ENCODE data around the gene TFF1.

Gene TFF1

DNA sequence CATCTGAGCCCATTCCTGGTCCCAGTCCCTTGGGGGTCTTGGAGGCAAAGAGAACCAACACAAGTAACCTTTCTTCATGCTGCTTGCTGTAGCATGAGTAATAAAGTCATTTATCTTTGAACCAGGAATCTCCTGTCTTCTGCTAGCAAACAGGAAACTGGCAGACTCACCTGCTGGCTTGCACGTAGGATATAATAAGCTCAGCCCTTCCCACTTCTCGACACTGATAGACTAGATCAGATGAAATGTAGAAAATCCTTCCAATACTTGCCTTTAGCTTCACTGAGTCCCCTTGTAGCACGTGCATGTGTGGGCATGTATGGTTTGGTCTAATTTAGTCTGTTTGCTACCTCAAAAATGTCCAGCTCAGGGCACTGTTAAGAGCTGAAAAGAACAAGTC is 9.0 kb downstream of the TFF1 start:
- Histone ChIP-seq H3K27me3 (ENCODE audit: insufficient read depth, low read depth) (peaks cover 28% of the 10 kb centered on the region; the same call in 1 of the 2 replicates), H3K9ac (no peak overlapping the region), H3K36me3 (ENCODE audit: insufficient read depth) (no peaks in the 10 kb centered on the region), H3K4me3 (IDR thresholded peaks at IDR 0.05; ENCODE audit: insufficient read depth, low read depth, low read length) (no peak overlapping the region), H2AFZ (ENCODE audit: low read depth) (no peak overlapping the region), H4K20me1 (ENCODE audit: insufficient read depth) (no peaks in the 10 kb centered on the region), H3K4me2 (no peak overlapping the region), H3K27ac (no peak overlapping the region), H3K4me1 (ENCODE audit: low read depth, poor library complexity, severe bottlenecking) (no peaks in the 10 kb centered on the region), H3K79me2 (ENCODE audit: insufficient read depth, low read depth) (no peaks in the 10 kb centered on the region)
- TF ChIP-seq, protein P1, sequence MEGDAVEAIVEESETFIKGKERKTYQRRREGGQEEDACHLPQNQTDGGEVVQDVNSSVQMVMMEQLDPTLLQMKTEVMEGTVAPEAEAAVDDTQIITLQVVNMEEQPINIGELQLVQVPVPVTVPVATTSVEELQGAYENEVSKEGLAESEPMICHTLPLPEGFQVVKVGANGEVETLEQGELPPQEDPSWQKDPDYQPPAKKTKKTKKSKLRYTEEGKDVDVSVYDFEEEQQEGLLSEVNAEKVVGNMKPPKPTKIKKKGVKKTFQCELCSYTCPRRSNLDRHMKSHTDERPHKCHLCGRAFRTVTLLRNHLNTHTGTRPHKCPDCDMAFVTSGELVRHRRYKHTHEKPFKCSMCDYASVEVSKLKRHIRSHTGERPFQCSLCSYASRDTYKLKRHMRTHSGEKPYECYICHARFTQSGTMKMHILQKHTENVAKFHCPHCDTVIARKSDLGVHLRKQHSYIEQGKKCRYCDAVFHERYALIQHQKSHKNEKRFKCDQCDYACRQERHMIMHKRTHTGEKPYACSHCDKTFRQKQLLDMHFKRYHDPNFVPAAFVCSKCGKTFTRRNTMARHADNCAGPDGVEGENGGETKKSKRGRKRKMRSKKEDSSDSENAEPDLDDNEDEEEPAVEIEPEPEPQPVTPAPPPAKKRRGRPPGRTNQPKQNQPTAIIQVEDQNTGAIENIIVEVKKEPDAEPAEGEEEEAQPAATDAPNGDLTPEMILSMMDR (conservative IDR thresholded peaks at IDR 0.05; ENCODE audit: low read depth, low read length) = no peak

DNA sequence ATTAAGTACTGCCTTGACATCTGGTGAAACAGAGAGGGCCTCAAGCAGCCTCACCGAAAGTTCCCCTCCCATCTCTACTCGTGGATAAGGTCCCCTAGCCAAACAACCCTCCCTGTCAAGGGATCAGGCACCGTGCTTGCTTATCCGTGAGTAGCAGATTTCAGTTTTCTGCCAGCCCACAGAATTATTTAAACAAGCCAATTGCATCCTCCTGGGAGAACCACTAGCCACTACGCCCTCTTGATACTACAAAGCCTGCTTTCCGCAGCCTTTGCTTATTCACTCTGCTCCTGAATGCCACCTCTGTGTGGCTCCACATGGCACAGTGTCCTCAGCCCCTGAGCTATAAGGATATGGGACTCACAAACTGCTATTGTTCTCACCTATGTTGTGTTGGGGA is 9.7 kb downstream of the TFF1 start:
- no peak overlapping the region for H3K4me2 ChIP-seq
- H4K20me1 ChIP-seq (ENCODE audit: insufficient read depth) = no peaks in the 10 kb centered on the region
- H3K4me3 ChIP-seq (IDR thresholded peaks at IDR 0.05; ENCODE audit: insufficient read depth, low read depth, low read length) = no peak overlapping the region
- H3K79me2 ChIP-seq (ENCODE audit: insufficient read depth, low read depth) = no peaks in the 10 kb centered on the region
- TF ChIP-seq, protein P1 (conservative IDR thresholded peaks at IDR 0.05; ENCODE audit: low read depth, low read length) = no peak
- no peaks in the 10 kb centered on the region for H3K36me3 ChIP-seq (ENCODE audit: insufficient read depth)
- no peaks in the 10 kb centered on the region for H3K4me1 ChIP-seq (ENCODE audit: low read depth, poor library complexity, severe bottlenecking)
- peaks cover 24% of the 10 kb centered on the region; the same call in 1 of the 2 replicates for H3K27me3 ChIP-seq (ENCODE audit: insufficient read depth, low read depth)
- H3K9ac ChIP-seq = no peak overlapping the region
- H2AFZ ChIP-seq (ENCODE audit: low read depth) = no peak overlapping the region
- no peak overlapping the region for H3K27ac ChIP-seq

DNA sequence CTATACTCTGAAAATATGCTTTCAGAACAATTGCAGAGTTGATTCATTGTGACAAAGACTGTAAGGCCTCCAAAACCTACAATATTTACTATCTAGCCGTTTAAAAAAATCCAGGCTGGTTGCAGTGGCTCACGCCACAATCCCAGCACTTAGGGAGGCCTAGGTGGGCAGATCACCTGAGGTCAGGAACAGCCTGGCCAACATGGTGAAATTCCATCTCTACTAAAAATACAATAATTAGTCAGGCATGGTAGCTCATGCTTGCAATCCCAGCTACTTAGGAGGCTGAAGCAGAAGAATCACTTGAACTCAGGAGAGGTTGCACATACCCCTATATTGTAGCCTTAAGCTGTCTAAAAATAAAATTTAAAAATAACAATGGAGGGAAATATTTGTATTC is 10.3 kb downstream of the TFF1 start:
- Histone ChIP-seq H3K4me3 (IDR thresholded peaks at IDR 0.05; ENCODE audit: insufficient read depth, low read depth, low read length) (no peak overlapping the region), H3K4me1 (ENCODE audit: low read depth, poor library complexity, severe bottlenecking) (no peaks in the 10 kb centered on the region), H3K79me2 (ENCODE audit: insufficient read depth, low read depth) (no peaks in the 10 kb centered on the region), H4K20me1 (ENCODE audit: insufficient read depth) (no peaks in the 10 kb centered on the region), H2AFZ (ENCODE audit: low read depth) (no peak overlapping the region), H3K27ac (no peak overlapping the region), H3K9ac (no peak overlapping the region), H3K4me2 (no peak overlapping the region), H3K36me3 (ENCODE audit: insufficient read depth) (no peaks in the 10 kb centered on the region), H3K27me3 (ENCODE audit: insufficient read depth, low read depth) (peaks cover 30% of the 10 kb centered on the region; the same call in 1 of the 2 replicates)
- TF ChIP-seq, protein P1 (conservative IDR thresholded peaks at IDR 0.05; ENCODE audit: low read depth, low read length) = no peak

DNA sequence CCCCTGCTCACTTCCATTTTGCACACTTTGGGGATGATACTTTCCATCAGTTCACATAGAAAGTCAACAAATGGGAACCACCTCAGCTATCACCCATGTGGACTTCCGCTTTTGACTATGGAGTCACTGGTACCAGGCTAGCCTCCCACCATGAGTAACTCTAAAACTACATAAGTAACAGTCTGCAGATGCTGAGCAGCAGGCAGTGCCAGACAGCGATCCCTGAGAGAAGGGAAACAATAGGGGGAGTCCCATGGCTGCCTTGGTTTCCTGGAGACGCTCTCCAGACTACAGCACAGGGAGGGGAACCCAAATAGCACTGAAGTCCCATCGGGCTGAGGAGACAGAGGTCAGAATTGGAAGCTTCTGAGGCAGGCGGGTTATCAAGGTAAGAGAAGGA is 12.7 kb downstream of the TFF1 start:
- no peak overlapping the region for H2AFZ ChIP-seq (ENCODE audit: low read depth)
- H3K27ac ChIP-seq = no peak overlapping the region
- no peak overlapping the region for H3K4me3 ChIP-seq (IDR thresholded peaks at IDR 0.05; ENCODE audit: insufficient read depth, low read depth, low read length)
- H3K79me2 ChIP-seq (ENCODE audit: insufficient read depth, low read depth) = no peaks in the 10 kb centered on the region
- peaks cover 37% of the 10 kb centered on the region for H3K27me3 ChIP-seq (ENCODE audit: insufficient read depth, low read depth)
- TF ChIP-seq, protein P1 (conservative IDR thresholded peaks at IDR 0.05; ENCODE audit: low read depth, low read length) = no peak
- H3K4me1 ChIP-seq (ENCODE audit: low read depth, poor library complexity, severe bottlenecking) = no peaks in the 10 kb centered on the region
- H3K9ac ChIP-seq = no peak overlapping the region
- no peak overlapping the region for H3K4me2 ChIP-seq
- no peaks in the 10 kb centered on the region for H3K36me3 ChIP-seq (ENCODE audit: insufficient read depth)
- H4K20me1 ChIP-seq (ENCODE audit: insufficient read depth) = no peaks in the 10 kb centered on the region
